A549 (cell line): Measurements from ENCODE around the gene SMARCD3. TPM values are rescaled to one million over a fixed set of nuclear protein-coding genes. Genes with fewer than 3 reads are reported as not detected.

Experiments used
- ATAC-seq, 2 experiments: fragments of 200-7000 bp in 1 of 2; fragments of >200 bp in 1 of 2; cut with Nextera tagmentation in 1 of 2; cut with Tn5 transposase in 1 of 2; 3 replicates each; pipeline versions ENCODE4 v1.8.0 to v1.9.1; 2018 to 2020; ENCODE audit warnings: mild to moderate bottlenecking in 1 of 2, moderate library complexity in 1 of 2
- CTCF ChIA-PET: fragments of 300-600 bp; sonication (Branson Sonifier 250); formaldehyde crosslinking; extraction: SDS; loops from one replicate; lab custom pipeline; 2021; ENCODE audit warnings: antibody characterized with exemption, inconsistent platforms; lab: Yijun Ruan, JAX
- POLR2A ChIA-PET: fragments of 350-600 bp; formaldehyde crosslinking; extraction: SDS; loops from one replicate; lab custom pipeline; 2021; ENCODE audit warnings: antibody characterized with exemption, inconsistent platforms; lab: Yijun Ruan, JAX
- DNase-seq, 2 experiments: peaks; one replicate each; pipeline versions ENCODE4 v3.0.0 to v3.0.0-alpha.2; 2011 to 2016; ENCODE audit warnings: low read depth in 1 of 2, low spot score in 1 of 2
- FAIRE-seq: peaks from 2 replicates; lab custom pipeline; 2011; peaks lifted over from hg19 to GRCh38; lab: Jason Lieb, UNC
- H3K27ac ChIP-seq, 2 experiments: fragments of >200 bp; sonication (Bioruptor Twin); formaldehyde crosslinking; 3 replicates each; pipeline ENCODE4 v1.5.1; 2016 to 2017
- H3K4me1 ChIP-seq: fragments of >200 bp; sonication (Bioruptor Twin); formaldehyde crosslinking; 3 replicates; pipeline ENCODE4 v1.6.1; 2016
- H3K4me2 ChIP-seq: fragments of >200 bp; sonication (Bioruptor Twin); formaldehyde crosslinking; 3 replicates; pipeline ENCODE4 v1.6.1; 2016
- H3K4me3 ChIP-seq: fragments of >200 bp; sonication (Bioruptor Twin); formaldehyde crosslinking; 3 replicates; pipeline ENCODE4 v1.5.1; 2016
- H3K9me3 ChIP-seq: fragments of >200 bp; sonication (Bioruptor Twin); formaldehyde crosslinking; 3 replicates; pipeline ENCODE4 v1.6.1; 2016
- CTCF ChIP-seq: fragments of >200 bp; sonication (Bioruptor Twin); formaldehyde crosslinking; IDR thresholded peaks from 3 replicates; pipeline ENCODE4 v1.5.1; 2016
- EHF ChIP-seq: fragments of 250-450 bp; sonication (Bioruptor Pico); IDR thresholded peaks from 2 replicates; pipeline ENCODE4 v1.5.0; 2020; ENCODE audit warnings: mild to moderate bottlenecking
- ESRRA ChIP-seq: fragments of 150-350 bp; IDR thresholded peaks from 2 replicates; pipeline ENCODE4 v1.6.1; 2014; ENCODE audit warnings: mild to moderate bottlenecking, low read length, borderline replicate concordance
- FOSB ChIP-seq: fragments of 250-450 bp; sonication (Bioruptor Pico); IDR thresholded peaks from 2 replicates; pipeline ENCODE4 v1.5.0; 2020; ENCODE audit warnings: mild to moderate bottlenecking, moderate library complexity
- HOXA7 ChIP-seq: fragments of 250-450 bp; sonication (Bioruptor Pico); IDR thresholded peaks from 2 replicates; pipeline ENCODE4 v1.5.0; 2020; ENCODE audit warnings: mild to moderate bottlenecking, moderate library complexity
- JUNB ChIP-seq: fragments of >200 bp; sonication (Bioruptor Twin); formaldehyde crosslinking; IDR thresholded peaks from 2 replicates; pipeline ENCODE4 v1.6.1; 2016
- KDM1A ChIP-seq: fragments of 200-600 bp; sonication (generic); IDR thresholded peaks from 2 replicates; pipeline ENCODE4 v1.6.1; 2016; ENCODE audit warnings: low read depth, mild to moderate bottlenecking
- POLR2A ChIP-seq: IDR thresholded peaks from 2 replicates; pipeline ENCODE4 v1.6.1; 2012; ENCODE audit warnings: mild to moderate bottlenecking, low read length
- RAD21 ChIP-seq, 2 experiments: fragments of >200 bp in 1 of 2; sonication (Bioruptor Twin) in 1 of 2; formaldehyde crosslinking in 1 of 2; IDR thresholded peaks in 1 of 2; conservative IDR thresholded peaks in 1 of 2; 2 replicates in 1 of 2; 3 replicates in 1 of 2; pipeline ENCODE4 v1.6.1; 2012 to 2018; ENCODE audit warnings: inconsistent platforms in 1 of 2
- RCOR1 ChIP-seq: fragments of 150-350 bp; IDR thresholded peaks from 2 replicates; pipeline ENCODE4 v1.6.1; 2014; ENCODE audit warnings: antibody characterized with exemption, low read length, low read depth
- SMC3 ChIP-seq: fragments of >200 bp; sonication (Bioruptor Twin); formaldehyde crosslinking; IDR thresholded peaks from 3 replicates; pipeline ENCODE4 v1.6.1; 2018; ENCODE audit warnings: inconsistent platforms
- WGBS: methylation state at CpG from one replicate; pipeline ENCODE4 v1.1.6; 2017; ENCODE audit errors: missing lambda C conversion rate; 5-methylcytosine and 5-hydroxymethylcytosine counted together
- polyA plus RNA-seq, 4 experiments: library from polyadenylated mRNA; depleted of rRNA in 3 of 4; stranded (reverse); fragments of >200 nt; fragmentation: RNase III in 1 of 4; extraction: RNeasy Plus Mini Kit Qiagen cat#74134 plus additional on column Dnase treatment in 1 of 4; gene quantifications; 2 replicates in 3 of 4; 3 replicates in 1 of 4; pipeline ENCODE4 v1.2.3, GENCODE V29; 2011 to 2017

SMARCD3 gene
- polyA plus RNA-seq, 2 of the 4 experiments (the other 2 are of a cell fraction) = 11.6 to 12.5 TPM

- no peak for TF ChIP-seq RCOR1
- TF ChIP-seq EHF (CRISPR knock-in tag) = no peak
Observed at GRCh38 chr7:151246851-151247580, 1.5 kb downstream of the SMARCD3 start (continued).

DNA sequence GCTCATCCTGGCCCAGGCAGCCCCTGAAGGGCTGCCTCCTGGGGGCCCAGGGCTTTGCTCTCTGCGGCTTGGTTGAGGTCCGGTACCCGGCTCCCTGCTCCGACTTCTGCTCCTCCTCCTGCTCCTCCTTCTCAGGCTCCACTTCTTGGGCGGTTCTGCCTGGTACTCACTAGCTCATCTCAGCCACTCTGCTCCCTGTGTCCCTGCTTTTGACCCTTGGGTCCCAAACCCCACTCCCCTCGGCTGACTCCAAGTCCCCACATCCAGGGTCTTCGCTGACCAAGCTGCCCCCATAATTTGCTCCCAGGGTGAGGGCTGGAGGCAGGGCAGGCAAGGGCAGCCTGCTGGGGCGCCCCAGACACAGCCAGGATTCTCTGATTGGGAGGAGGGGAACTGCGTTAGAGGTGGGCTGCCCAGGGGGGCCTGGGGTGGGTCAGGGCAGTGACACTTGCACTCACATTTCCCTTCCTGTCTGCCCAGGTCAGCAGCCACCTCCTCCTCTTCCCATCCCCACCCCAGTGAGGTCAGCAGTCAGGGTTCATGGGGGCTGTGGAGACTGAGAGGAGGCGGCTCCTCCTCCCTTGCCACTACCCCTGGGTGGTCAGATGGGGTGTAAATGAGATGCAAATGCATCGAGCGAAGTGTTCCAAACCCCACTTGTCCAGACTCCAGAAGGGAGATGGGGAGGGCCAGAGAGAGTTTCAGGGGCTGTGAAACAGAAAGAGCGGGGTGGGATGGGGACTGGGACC is 2.2 kb downstream of the SMARCD3 start:
- 40% methylated on average over 11 of the region's 13 CpGs for WGBS
- H3K27ac ChIP-seq = no peak overlapping the region; a peak in 1 of 6 replicates
- peak overlapping the region; percentile 52; the same call in 2 of the 3 replicates for H3K4me3 ChIP-seq
- peaks cover 53% of the 10 kb centered on the region for H3K4me1 ChIP-seq
- ATAC-seq (peak; percentile 36 to 60; a peak in 5 of 6 replicates), FAIRE-seq (no peak), DNase-seq (peak; percentile 32 to 34)
- ChIA-PET POLR2A (interaction anchor here (0.9 to 2.1 kb wide), 2 partner anchors 13 to 19 kb away, joined by 3 to 9 read pairs; partner anchors contain the start of genes ABCF2 and CHPF2), CTCF (interaction anchor here (0.8 to 5.3 kb wide), 14 partner anchors 9 to 284 kb away, joined by 3 to 69 read pairs (median 4); partner anchors contain the start of genes ABCF2 and CHPF2)
- peak overlapping the region; percentile 100 for H3K4me2 ChIP-seq
- no peaks in the 10 kb centered on the region for H3K9me3 ChIP-seq
- TF ChIP-seq KDM1A (0 out of 2 replicates have a peak, but pooled peaks have one; percentile 13), JUNB (no peak)

DNA sequence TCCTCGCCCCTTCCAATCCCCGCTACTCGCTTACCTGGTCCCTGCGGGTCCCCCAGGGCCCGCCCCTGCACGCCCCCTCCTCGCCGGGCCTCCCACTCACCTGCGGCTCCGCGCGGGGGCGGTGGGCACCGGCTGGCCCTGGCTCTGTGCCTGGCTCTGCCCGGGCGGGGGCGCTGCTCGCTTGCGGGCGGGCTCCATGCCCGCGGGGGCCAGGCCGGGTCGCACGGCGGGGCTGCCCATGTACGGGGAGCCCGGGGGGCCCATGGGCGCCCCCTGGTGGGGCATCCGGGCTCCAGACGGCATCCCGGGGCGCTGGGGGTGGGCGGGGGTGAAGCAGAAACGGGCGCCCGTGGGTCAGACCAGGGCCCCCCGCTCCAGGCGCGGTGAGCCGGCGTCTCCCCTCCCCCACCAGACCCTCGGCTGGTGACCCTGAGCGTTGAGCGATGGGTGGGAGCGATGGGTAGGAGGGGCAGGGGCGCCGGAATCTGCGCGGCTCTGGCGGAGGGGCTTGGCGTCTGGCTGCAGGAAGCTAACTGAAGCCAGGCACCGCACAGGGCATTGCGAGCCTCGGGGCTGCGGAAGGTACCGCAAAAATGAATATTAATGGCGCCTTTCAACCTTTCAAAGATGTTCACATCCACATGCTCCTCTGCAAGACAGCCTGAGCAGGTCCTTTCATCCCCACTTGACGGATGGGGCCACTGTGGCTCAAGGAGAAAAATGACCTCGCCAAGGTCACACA is 3.0 kb downstream of the SMARCD3 start:
- Histone ChIP-seq H3K9me3 (no peaks in the 10 kb centered on the region), H3K27ac (peak overlapping the region; percentile 63 to 83; a peak in 5 of 6 replicates), H3K4me2 (peak overlapping the region; percentile 100), H3K4me1 (peaks cover 56% of the 10 kb centered on the region), H3K4me3 (peak overlapping the region; percentile 52)
- FAIRE-seq (no peak), ATAC-seq (peak; percentile 37 to 72), DNase-seq (peak in 1 of 2 experiments; percentile 88)
- ChIA-PET POLR2A (interaction anchor here (0.9 to 2.1 kb wide), 2 partner anchors 13 to 19 kb away, joined by 3 to 9 read pairs; partner anchors contain the start of genes ABCF2 and CHPF2), CTCF (interaction anchor here (0.8 to 5.3 kb wide), 25 partner anchors 10 to 283 kb away, joined by 3 to 69 read pairs (median 5); partner anchors contain the start of genes ABCF2 and CHPF2)
- TF ChIP-seq RAD21 (conservative IDR thresholded peaks at IDR 0.05 in 1 of 2, IDR thresholded peaks at IDR 0.05 in 1 of 2) = peak in 1 of 2 experiments; percentile 50; a peak in 2 of 5 replicates
- TF ChIP-seq SMC3 = peak; percentile 50; the same call in 2 of the 3 replicates
- peak; percentile 88 for TF ChIP-seq CTCF
- TF ChIP-seq HOXA7 (CRISPR knock-in tag) = no peak
- TF ChIP-seq FOSB (CRISPR knock-in tag) = no peak
- TF ChIP-seq ESRRA = peak; percentile 55; the same call in 1 of the 2 replicates
- peak; percentile 70; the same call in 1 of the 2 replicates for TF ChIP-seq KDM1A
- WGBS = 10% methylated on average over 19 of the region's 60 CpGs

DNA sequence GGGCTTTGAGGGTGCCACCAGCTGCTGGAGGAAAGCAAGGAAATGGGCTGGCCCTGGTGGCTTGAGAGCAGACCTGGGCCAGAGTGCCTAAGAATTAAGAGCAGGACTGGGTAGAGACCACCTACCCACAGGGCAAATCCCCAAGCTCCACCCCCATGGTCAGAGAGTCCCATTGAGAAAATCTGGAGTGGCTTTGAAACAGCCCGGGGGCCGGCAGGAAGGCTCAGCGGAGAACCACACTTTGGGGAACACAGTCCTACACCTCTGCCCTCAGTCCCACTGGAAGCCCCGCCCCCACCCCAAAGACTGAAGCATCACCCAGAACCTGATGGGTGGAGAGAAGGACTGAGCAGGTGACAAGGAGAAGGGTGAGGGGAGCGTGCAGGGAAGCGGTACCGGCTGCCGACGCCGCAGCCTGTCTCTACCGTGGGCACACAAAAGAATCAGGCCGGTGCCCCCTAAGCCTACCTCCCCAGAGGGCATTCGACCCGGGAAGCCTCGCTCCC is 3.6 kb downstream of the SMARCD3 start:
- ChIA-PET POLR2A (interaction anchor here (1.0 to 1.1 kb wide), 2 partner anchors 12 to 18 kb away, joined by 3 to 5 read pairs; partner anchors contain the start of genes ABCF2 and CHPF2), CTCF (interaction anchor here (0.9 to 5.3 kb wide), 28 partner anchors 10 to 282 kb away, joined by 3 to 69 read pairs (median 6); partner anchors contain the start of genes ABCF2, CHPF2 and GBX1)
- TF ChIP-seq HOXA7 (CRISPR knock-in tag) (no peak), POLR2A (no peak)
- DNase-seq (no peak), ATAC-seq (no peak), FAIRE-seq (no peak)
- Histone ChIP-seq H3K4me1 (peaks cover 59% of the 10 kb centered on the region), H3K9me3 (no peaks in the 10 kb centered on the region), H3K27ac (peak overlapping the region; percentile 63 to 83; a peak in 5 of 6 replicates), H3K4me2 (peak overlapping the region; percentile 100), H3K4me3 (peak overlapping the region; percentile 52)
- 54% methylated on average over 15 of the region's 15 CpGs for WGBS
